ENCODE results near the gene ANKRD40.

ANKRD40 gene

GRCh38 chr17:50668025-50668837 lies 39.5 kb downstream of the ANKRD40 start:
- no peaks in the 10 kb centered on the region for H3K4me1 ChIP-seq (ENCODE audit: control insufficient read depth, insufficient read depth, low read length)
- no peak overlapping the region for H3K4me3 ChIP-seq (ENCODE audit: insufficient read depth, low read depth, low read length)
- H3K27me3 ChIP-seq (ENCODE audit: control insufficient read depth, insufficient read depth, low read length, poor library complexity, severe bottlenecking) = no peaks in the 10 kb centered on the region
- H3K36me3 ChIP-seq (ENCODE audit: control insufficient read depth, insufficient read depth, low read length) = no peaks in the 10 kb centered on the region
- H3K27ac ChIP-seq (ENCODE audit: insufficient read depth, low read depth, low read length, poor library complexity, severe bottlenecking) = no peak overlapping the region
- 48 to 50% methylated on average over 8 of the region's 8 CpGs for WGBS, 2 experiments
- no peaks in the 10 kb centered on the region for H3K9me3 ChIP-seq (ENCODE audit: control insufficient read depth, low read length)

DNA sequence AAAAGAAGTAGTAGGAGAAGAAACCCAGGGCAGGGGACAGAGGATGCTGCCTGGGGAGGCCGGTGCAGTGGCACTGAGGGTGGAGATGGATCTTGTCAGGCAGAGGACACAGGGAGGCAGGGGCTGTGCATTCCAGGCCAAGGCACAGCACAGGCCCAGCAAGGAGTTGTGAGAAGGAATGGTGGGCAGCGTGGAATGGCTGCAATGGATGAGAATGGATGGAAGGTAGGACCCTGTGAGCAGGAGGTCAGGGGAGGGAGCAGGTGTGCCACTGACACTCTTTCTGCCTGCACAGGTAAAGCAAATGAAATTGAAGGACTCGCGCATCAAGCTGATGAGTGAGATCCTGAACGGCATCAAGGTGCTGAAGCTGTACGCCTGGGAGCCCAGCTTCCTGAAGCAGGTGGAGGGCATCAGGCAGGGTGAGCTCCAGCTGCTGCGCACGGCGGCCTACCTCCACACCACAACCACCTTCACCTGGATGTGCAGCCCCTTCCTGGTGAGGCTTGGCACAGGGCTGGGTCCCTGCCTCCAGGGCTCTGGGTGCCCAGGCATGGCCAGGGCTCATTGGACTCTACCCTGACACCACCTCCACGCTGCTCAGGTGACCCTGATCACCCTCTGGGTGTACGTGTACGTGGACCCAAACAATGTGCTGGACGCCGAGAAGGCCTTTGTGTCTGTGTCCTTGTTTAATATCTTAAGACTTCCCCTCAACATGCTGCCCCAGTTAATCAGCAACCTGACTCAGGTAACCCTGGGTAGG lies 40.3 kb downstream of the ANKRD40 start:
- no peaks in the 10 kb centered on the region for H3K36me3 ChIP-seq (ENCODE audit: control insufficient read depth, insufficient read depth, low read length)
- WGBS, 2 experiments = 93 to 97% methylated on average over 14 of the region's 14 CpGs
- no peak overlapping the region for H3K27ac ChIP-seq (ENCODE audit: insufficient read depth, low read depth, low read length, poor library complexity, severe bottlenecking)
- no peaks in the 10 kb centered on the region for H3K27me3 ChIP-seq (ENCODE audit: control insufficient read depth, insufficient read depth, low read length, poor library complexity, severe bottlenecking)
- no peak overlapping the region for H3K4me3 ChIP-seq (ENCODE audit: insufficient read depth, low read depth, low read length)
- H3K9me3 ChIP-seq (ENCODE audit: control insufficient read depth, low read length) = no peaks in the 10 kb centered on the region
- H3K4me1 ChIP-seq (ENCODE audit: control insufficient read depth, insufficient read depth, low read length) = no peaks in the 10 kb centered on the region

DNA sequence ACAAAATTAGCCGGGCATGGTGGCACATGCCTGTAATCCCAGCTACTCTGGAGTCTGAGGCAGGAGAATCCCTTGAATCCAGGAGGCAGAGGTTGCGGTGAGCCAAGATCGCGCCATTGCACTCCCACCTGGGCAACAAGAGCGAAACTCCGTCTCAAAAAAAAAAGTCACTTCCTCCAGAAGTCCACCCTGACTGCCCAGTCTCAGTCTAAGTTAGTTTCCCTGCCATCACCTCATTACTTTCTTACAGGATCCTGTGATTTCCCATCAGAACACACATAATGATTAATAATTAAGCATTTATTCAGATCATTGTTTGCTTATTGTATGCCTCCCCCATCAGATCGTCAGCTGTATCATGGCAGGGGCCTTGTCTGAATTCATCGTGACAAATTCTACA lies 41.4 kb downstream of the ANKRD40 start:
- Histone ChIP-seq H3K36me3 (ENCODE audit: control insufficient read depth, insufficient read depth, low read length) (no peaks in the 10 kb centered on the region), H3K4me1 (ENCODE audit: control insufficient read depth, insufficient read depth, low read length) (no peaks in the 10 kb centered on the region), H3K27ac (ENCODE audit: insufficient read depth, low read depth, low read length, poor library complexity, severe bottlenecking) (no peak overlapping the region), H3K27me3 (ENCODE audit: control insufficient read depth, insufficient read depth, low read length, poor library complexity, severe bottlenecking) (no peaks in the 10 kb centered on the region), H3K4me3 (ENCODE audit: insufficient read depth, low read depth, low read length) (no peak overlapping the region), H3K9me3 (ENCODE audit: control insufficient read depth, low read length) (no peaks in the 10 kb centered on the region)
- WGBS, 2 experiments = 92 to 94% methylated on average over 8 of the region's 8 CpGs

DNA sequence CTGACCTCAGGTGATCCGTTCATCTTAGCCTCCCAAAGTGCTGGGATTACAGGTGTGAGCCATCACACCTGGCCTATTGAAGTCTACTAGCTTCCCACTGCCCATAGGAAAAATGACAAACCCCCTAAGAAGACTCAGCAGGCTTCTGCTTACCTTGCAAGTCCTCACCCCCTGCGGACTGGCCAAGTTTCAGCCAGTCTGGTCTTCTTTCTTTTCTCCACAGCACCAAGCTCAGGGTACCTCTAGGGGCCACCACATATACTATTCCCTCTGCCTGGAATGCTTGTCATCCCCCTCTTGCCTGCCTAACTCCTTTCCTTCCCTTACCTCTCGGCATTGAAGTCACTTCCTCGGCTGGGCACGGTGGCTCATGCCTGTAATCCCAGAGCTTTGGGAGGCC lies 41.9 kb downstream of the ANKRD40 start:
- Histone ChIP-seq H3K36me3 (ENCODE audit: control insufficient read depth, insufficient read depth, low read length) (no peaks in the 10 kb centered on the region), H3K27me3 (ENCODE audit: control insufficient read depth, insufficient read depth, low read length, poor library complexity, severe bottlenecking) (no peaks in the 10 kb centered on the region), H3K27ac (ENCODE audit: insufficient read depth, low read depth, low read length, poor library complexity, severe bottlenecking) (no peak overlapping the region), H3K4me1 (ENCODE audit: control insufficient read depth, insufficient read depth, low read length) (no peaks in the 10 kb centered on the region), H3K9me3 (ENCODE audit: control insufficient read depth, low read length) (no peaks in the 10 kb centered on the region), H3K4me3 (ENCODE audit: insufficient read depth, low read depth, low read length) (no peak overlapping the region)
- 86 to 87% methylated on average over 5 of the region's 5 CpGs for WGBS, 2 experiments

DNA sequence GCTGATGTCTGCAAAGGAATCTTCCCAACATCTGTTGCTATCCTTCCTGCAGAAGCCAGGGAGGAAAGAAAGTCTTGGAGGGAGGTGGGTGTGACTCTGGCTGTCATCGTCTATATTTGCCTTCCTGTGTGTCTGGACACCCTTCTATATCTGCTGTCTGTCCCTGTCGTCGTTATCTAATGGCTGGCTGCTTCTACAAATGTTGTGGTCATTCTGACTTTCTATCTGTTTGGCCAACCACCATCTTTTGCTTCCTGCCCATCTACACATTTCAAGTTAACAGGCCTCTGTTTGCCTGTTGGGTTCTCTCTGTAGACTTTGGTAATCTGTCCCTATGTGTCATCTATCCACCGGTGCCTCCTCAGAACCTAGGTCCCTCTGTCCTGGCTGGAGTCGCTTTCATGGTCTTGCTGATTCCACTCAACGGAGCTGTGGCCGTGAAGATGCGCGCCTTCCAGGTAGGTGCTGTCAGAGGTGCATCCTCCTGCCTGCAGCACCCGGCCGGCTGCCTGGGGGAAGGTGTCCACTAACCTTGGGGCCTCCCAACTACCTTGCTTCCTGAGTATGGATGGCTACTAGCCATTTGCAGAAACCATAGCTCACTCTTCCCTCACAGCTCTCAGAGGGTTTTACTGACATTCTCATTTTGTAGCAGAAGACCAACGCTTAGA lies 42.8 kb downstream of the ANKRD40 start:
- Histone ChIP-seq H3K9me3 (ENCODE audit: control insufficient read depth, low read length) (no peaks in the 10 kb centered on the region), H3K4me1 (ENCODE audit: control insufficient read depth, insufficient read depth, low read length) (no peaks in the 10 kb centered on the region), H3K4me3 (ENCODE audit: insufficient read depth, low read depth, low read length) (no peak overlapping the region), H3K36me3 (ENCODE audit: control insufficient read depth, insufficient read depth, low read length) (no peaks in the 10 kb centered on the region), H3K27ac (ENCODE audit: insufficient read depth, low read depth, low read length, poor library complexity, severe bottlenecking) (no peak overlapping the region), H3K27me3 (ENCODE audit: control insufficient read depth, insufficient read depth, low read length, poor library complexity, severe bottlenecking) (no peaks in the 10 kb centered on the region)
- 94 to 95% methylated on average over 12 of the region's 12 CpGs for WGBS, 2 experiments

DNA sequence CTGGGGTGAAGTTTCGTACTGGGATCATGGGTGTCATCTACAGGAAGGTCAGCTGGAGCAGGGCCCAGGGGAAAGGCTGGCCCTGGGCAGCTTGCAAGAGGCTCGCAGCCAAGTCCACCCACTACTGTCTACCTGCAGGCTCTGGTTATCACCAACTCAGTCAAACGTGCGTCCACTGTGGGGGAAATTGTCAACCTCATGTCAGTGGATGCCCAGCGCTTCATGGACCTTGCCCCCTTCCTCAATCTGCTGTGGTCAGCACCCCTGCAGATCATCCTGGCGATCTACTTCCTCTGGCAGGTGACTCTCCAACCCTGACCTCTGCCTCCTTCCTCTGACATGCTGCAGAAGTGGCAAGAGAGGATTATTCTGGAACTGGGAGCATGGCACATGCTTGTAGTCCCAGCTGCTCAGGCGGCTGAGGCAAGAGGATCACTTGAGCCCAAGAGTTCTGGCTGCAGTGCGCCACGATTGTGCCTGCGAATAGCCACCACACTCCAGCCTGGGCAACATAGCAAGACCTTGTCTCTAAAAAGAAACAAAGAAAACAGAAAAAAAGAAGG lies 43.8 kb downstream of the ANKRD40 start:
- Histone ChIP-seq H3K36me3 (ENCODE audit: control insufficient read depth, insufficient read depth, low read length) (no peaks in the 10 kb centered on the region), H3K27me3 (ENCODE audit: control insufficient read depth, insufficient read depth, low read length, poor library complexity, severe bottlenecking) (no peaks in the 10 kb centered on the region), H3K9me3 (ENCODE audit: control insufficient read depth, low read length) (no peaks in the 10 kb centered on the region), H3K27ac (ENCODE audit: insufficient read depth, low read depth, low read length, poor library complexity, severe bottlenecking) (no peak overlapping the region), H3K4me1 (ENCODE audit: control insufficient read depth, insufficient read depth, low read length) (no peaks in the 10 kb centered on the region), H3K4me3 (ENCODE audit: insufficient read depth, low read depth, low read length) (no peak overlapping the region)
- 92 to 94% methylated on average over 10 of the region's 10 CpGs for WGBS, 2 experiments

DNA sequence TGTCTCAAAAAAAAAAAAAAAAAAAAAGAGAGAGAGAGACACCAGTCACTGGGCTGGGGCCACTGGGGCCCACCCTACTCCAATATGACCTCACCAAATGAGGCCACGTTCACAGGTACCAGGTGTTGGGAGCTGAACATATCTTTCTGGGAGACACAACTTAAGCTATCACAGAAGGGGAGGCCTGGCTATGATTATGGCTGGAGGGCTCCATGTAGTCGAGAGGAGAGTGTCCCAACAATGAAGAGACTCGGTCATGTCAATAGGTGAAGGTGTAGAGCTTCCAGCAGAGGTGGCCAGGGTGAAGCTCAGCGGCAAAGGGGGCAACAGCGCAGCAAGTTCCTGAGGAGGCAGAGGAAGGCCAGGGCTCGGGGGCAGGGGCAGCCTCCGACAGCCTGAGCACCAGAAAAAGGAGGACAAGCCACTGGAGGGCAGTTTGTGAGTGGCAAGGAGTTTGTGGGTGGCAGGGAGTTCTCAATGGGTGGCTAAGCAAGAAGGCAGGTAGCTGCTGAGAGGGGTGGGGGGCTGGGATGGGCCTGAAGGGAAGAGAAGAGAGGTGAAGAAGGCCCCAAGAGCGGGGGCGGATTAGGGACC lies 45.0 kb downstream of the ANKRD40 start:
- Histone ChIP-seq H3K4me1 (ENCODE audit: control insufficient read depth, insufficient read depth, low read length) (peaks cover 4% of the 10 kb centered on the region), H3K36me3 (ENCODE audit: control insufficient read depth, insufficient read depth, low read length) (no peaks in the 10 kb centered on the region), H3K4me3 (ENCODE audit: insufficient read depth, low read depth, low read length) (no peak overlapping the region), H3K27me3 (ENCODE audit: control insufficient read depth, insufficient read depth, low read length, poor library complexity, severe bottlenecking) (no peaks in the 10 kb centered on the region), H3K27ac (ENCODE audit: insufficient read depth, low read depth, low read length, poor library complexity, severe bottlenecking) (no peak overlapping the region), H3K9me3 (ENCODE audit: control insufficient read depth, low read length) (no peaks in the 10 kb centered on the region)
- 93 to 94% methylated on average over 9 of the region's 9 CpGs for WGBS, 2 experiments

DNA sequence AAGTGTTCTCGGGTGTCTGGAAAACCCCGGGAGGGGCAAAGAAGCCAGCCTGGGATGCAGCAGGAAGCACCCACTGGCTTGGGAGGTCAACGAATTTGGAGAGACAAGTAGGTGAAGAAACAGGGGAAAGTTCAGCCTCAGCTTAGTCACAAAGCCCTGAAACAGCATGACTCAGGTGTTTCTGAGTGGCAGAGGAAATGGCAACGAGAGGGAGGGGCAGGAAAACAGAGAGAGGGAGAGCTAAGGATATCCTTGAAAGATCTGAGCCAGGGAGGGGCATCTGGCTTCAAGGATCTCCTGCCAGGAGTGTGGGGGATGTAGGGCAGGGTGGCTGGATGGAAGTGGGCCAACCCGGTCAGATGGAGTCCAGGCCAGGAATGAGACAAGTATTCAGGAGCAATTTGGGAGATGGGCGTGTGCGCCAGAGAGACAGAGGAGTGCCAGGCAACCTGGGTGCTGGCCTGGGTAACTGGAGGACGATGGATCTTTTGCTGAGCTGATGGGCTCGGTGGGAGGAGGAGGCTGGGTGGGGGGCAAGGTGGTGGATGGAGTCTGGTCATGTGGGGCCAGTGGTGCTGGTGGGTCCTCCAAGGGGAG lies 45.8 kb downstream of the ANKRD40 start:
- Histone ChIP-seq H3K36me3 (ENCODE audit: control insufficient read depth, insufficient read depth, low read length) (no peaks in the 10 kb centered on the region), H3K9me3 (ENCODE audit: control insufficient read depth, low read length) (no peaks in the 10 kb centered on the region), H3K27me3 (ENCODE audit: control insufficient read depth, insufficient read depth, low read length, poor library complexity, severe bottlenecking) (no peaks in the 10 kb centered on the region), H3K4me1 (ENCODE audit: control insufficient read depth, insufficient read depth, low read length) (peaks cover 4% of the 10 kb centered on the region), H3K27ac (ENCODE audit: insufficient read depth, low read depth, low read length, poor library complexity, severe bottlenecking) (no peak overlapping the region), H3K4me3 (ENCODE audit: insufficient read depth, low read depth, low read length) (no peak overlapping the region)
- 76 to 77% methylated on average over 9 of the region's 9 CpGs for WGBS, 2 experiments

GRCh38 chr17:50661348-50661747 lies 46.4 kb downstream of the ANKRD40 start:
- Histone ChIP-seq H3K4me3 (ENCODE audit: insufficient read depth, low read depth, low read length) (no peak overlapping the region), H3K27me3 (ENCODE audit: control insufficient read depth, insufficient read depth, low read length, poor library complexity, severe bottlenecking) (no peaks in the 10 kb centered on the region), H3K36me3 (ENCODE audit: control insufficient read depth, insufficient read depth, low read length) (no peaks in the 10 kb centered on the region), H3K27ac (ENCODE audit: insufficient read depth, low read depth, low read length, poor library complexity, severe bottlenecking) (no peak overlapping the region), H3K4me1 (ENCODE audit: control insufficient read depth, insufficient read depth, low read length) (peaks cover 4% of the 10 kb centered on the region), H3K9me3 (ENCODE audit: control insufficient read depth, low read length) (no peaks in the 10 kb centered on the region)
- WGBS, 2 experiments = 82 to 90% methylated on average over 5 of the region's 5 CpGs

Measured in ectodermal cell (in vitro differentiated cells).